Liver (tissue), 3 donors: Measurements from ENCODE around the gene C9orf50.

Experiments used
- HNF4A ChIP-seq, 2 donors: conservative IDR thresholded peaks; 2 replicates each; pipeline ENCODE4 v1.6.1; 2016; ENCODE audit warnings: antibody characterized with exemption in 2 of 2, mild to moderate bottlenecking in 2 of 2
- JUND ChIP-seq, 2 donors: IDR thresholded peaks; 2 replicates each; pipeline ENCODE4 v1.6.1; 2016; ENCODE audit warnings: antibody characterized with exemption in 2 of 2
- NR2F2 ChIP-seq: IDR thresholded peaks from 2 replicates; pipeline ENCODE4 v1.6.1; 2016; ENCODE audit warnings: antibody characterized with exemption
- RAD21 ChIP-seq, 2 donors: IDR thresholded peaks; 2 replicates each; pipeline ENCODE4 v1.6.1; 2016; ENCODE audit warnings: antibody characterized with exemption in 2 of 2, mild to moderate bottlenecking in 2 of 2
- SP1 ChIP-seq: IDR thresholded peaks from 2 replicates; pipeline ENCODE4 v1.6.1; 2018; ENCODE audit warnings: antibody characterized with exemption, mild to moderate bottlenecking
- TAF1 ChIP-seq: conservative IDR thresholded peaks from 2 replicates; pipeline ENCODE4 v1.6.1; 2016; ENCODE audit warnings: antibody characterized with exemption, mild to moderate bottlenecking
- YY1 ChIP-seq: IDR thresholded peaks from 2 replicates; pipeline ENCODE4 v1.6.1; 2016; ENCODE audit warnings: antibody characterized with exemption, mild to moderate bottlenecking
- TF ChIP-seq, protein P1 (sequence below): fragments of 150-350 bp; IDR thresholded peaks from 2 replicates; pipeline ENCODE4 v1.5.1; 2017; ENCODE audit warnings: improper control_type of control experiment, low read depth, low read length; ENCODE audit not compliant: missing input control
- donor health status: healthy.
- donor health status: healthy.

DNA sequence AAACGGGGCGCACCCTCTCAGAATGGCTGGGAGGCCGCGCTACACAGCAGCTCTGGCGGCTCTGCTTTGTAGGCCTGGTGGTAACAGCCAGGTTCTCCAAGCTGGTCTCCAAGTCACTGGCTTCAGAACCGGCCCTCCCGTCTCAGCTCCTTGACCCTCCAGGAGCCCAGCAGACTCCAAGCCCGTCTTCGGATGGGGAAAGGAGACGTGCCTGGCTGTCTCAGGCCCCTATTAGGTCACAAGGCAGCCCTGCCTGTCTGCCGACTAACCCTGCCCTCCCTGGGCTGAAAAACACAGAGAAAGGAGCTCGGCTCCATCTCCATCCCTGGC, 18.8 kb upstream of the C9orf50 start:
- TF ChIP-seq, protein P1, sequence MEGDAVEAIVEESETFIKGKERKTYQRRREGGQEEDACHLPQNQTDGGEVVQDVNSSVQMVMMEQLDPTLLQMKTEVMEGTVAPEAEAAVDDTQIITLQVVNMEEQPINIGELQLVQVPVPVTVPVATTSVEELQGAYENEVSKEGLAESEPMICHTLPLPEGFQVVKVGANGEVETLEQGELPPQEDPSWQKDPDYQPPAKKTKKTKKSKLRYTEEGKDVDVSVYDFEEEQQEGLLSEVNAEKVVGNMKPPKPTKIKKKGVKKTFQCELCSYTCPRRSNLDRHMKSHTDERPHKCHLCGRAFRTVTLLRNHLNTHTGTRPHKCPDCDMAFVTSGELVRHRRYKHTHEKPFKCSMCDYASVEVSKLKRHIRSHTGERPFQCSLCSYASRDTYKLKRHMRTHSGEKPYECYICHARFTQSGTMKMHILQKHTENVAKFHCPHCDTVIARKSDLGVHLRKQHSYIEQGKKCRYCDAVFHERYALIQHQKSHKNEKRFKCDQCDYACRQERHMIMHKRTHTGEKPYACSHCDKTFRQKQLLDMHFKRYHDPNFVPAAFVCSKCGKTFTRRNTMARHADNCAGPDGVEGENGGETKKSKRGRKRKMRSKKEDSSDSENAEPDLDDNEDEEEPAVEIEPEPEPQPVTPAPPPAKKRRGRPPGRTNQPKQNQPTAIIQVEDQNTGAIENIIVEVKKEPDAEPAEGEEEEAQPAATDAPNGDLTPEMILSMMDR = no peak
- TF ChIP-seq YY1 = no peak
- TF ChIP-seq NR2F2 = no peak
- no peak for TF ChIP-seq HNF4A (conservative IDR thresholded peaks at IDR 0.05)
- TF ChIP-seq TAF1 = no peak
- no peak for TF ChIP-seq RAD21 (IDR thresholded peaks at IDR 0.05)
- TF ChIP-seq SP1 = no peak
- TF ChIP-seq JUND (IDR thresholded peaks at IDR 0.05) = no peak
